Epidermal melanocyte (primary cell): ENCODE data around the gene PHKB.

Experiments
- DNase-seq: peaks from one replicate; pipeline ENCODE4 v3.0.0; 2011; ENCODE audit warnings: low spot score; ENCODE audit not compliant: insufficient read length

The PHKB gene

GRCh38 chr16:47725188-47725695 lies 264.1 kb downstream of the PHKB start:
- no peak for DNase-seq

GRCh38 chr16:47726031-47726675 lies 265.0 kb downstream of the PHKB start:
- DNase-seq = no peak

- DNase-seq = no peak
Measured at GRCh38 chr16:47727131-47727530, 266.0 kb downstream of the PHKB start.

GRCh38 chr16:47728205-47728604 lies 267.1 kb downstream of the PHKB start:
- DNase-seq = no peak

- DNase-seq = no peak
Measured at GRCh38 chr16:47729701-47730100, 268.6 kb downstream of the PHKB start.

GRCh38 chr16:47731252-47731651 lies 270.1 kb downstream of the PHKB start:
- no peak for DNase-seq

- no peak for DNase-seq
Measured at GRCh38 chr16:47732122-47732521, 271.0 kb downstream of the PHKB start.

- DNase-seq = no peak
Measured at GRCh38 chr16:47732523-47733111, 271.5 kb downstream of the PHKB start.

- no peak for DNase-seq
Measured at GRCh38 chr16:47734081-47734857, 273.1 kb downstream of the PHKB start.

- no peak for DNase-seq
Measured at GRCh38 chr16:47734987-47735594, 274.0 kb downstream of the PHKB start.

GRCh38 chr16:47750371-47750770 lies 289.2 kb downstream of the PHKB start:
- no peak for DNase-seq
